Stimulated activated naive CD4-positive, alpha-beta T cell treated with Interleukin-2 at 50 U/mL for 16 hours (primary cell): Measurements from ENCODE around the gene PIK3R1.

Source experiments
- DNase-seq: peaks from one replicate; lab custom pipeline; 2025; lab: John Stamatoyannopoulos, UW

The PIK3R1 gene

DNA sequence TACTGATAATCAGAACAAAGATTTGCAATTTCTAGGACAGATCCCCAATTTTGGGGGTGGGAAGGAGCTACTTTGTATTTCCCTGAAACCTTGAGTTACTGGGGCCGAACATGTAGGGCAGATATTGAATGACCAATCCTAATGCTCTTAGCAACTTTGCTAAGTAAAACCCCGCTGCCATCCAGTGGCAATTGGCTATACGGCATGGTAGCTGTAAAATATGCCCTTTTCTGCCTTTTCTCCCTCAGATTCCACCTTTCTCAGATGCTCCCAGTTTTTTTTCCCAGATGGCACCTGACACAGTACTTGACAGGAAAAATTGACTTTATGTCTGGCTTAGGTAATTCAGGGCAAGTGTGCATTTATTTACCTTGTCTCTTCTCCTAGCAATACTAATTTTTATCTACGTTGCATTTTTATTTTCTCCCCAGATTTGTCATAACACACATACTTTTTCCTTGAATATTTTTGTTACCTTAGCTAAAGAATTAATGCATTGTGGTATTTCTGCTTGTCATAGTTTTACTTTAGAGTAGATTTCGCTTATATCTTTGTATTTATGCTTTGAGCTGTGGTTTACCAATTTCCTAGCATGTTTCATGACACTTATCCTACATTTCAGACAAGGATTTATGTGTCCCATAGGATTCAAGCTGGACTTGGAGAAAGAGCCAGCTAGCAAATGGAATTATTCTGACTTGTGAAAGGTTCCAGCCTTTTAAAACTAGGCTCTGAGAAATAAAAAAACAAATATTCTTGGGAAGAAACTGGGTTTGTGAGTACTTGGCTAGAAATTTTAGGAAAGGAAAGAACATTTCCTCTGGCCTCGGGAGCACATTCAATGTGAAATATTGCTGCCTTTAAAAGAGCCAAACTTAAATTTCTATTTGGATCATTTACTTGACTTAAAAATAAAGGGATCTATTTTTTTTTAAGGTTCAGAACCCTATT is 37.4 kb downstream of the PIK3R1 start:
- DNase-seq: peak; percentile 23

DNA sequence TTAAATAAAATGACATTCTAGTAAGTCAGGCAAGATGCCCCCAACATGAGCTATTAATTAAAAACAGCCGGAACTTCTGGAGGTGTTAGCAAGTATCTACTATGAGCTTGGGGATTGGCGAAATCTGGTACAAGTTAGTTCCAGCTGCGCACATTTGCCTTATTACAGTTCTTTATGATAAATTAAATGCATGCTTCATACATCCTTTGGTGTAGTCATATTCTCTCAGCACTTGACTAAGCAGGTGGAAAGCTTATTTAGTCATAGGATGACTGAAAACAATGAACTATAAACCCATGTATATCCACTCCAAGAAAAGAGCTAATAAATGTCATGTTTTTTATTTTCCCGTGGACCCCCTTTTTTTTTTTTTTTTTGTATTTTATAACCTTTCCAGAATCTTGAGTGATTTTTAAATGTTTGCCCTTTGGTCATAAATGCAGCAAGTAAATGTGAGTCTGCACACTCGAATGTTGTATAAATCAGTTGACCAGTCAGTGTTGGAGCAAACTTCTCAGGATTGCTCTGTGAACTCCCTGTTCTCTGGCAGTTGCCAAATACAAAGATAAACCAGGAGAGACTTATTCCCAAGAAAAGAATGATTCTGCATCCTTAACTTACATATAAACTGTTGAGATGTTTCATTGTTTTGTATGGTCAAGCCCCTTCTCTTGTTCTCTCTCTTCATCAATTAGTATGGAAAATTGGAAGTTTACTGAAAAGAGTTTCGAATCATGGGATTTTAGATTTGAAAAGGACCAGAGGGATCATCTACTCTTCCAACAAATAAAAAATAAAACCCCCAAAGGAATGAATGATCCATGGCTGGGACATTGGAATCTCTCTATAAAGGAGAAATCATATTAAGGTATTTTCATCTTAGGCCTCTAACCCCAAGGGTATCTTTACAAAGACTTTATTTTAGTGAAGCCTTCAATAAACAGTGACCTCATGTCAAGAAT is 38.3 kb downstream of the PIK3R1 start:
- DNase-seq: no peak

DNA sequence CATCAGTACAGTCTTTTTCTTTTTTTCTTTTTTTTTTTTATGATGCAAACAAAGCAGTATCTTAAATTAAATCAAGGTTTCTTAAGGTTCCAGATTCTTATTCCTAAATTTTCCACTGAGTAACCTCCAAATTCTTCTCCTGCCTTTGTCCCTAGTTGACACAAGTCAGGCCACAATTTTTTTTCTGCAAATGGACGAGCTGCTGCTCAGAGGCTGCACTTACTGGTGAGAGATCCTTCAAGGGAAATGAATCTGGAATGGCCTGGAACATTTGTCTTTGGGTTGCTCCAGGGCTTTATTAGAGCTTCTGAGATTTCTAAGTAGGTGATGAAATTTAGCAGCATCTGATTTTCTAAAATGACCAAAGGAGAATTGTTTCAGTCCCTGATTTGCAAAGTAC is 39.3 kb downstream of the PIK3R1 start:
- no peak for DNase-seq

- no peak for DNase-seq
Measured at GRCh38 chr5:68255305-68256120, 40.0 kb downstream of the PIK3R1 start.

- no peak for DNase-seq
Measured at GRCh38 chr5:68257210-68257609, 41.7 kb downstream of the PIK3R1 start.

GRCh38 chr5:68258531-68258930 is 43.0 kb downstream of the PIK3R1 start:
- no peak for DNase-seq

DNA sequence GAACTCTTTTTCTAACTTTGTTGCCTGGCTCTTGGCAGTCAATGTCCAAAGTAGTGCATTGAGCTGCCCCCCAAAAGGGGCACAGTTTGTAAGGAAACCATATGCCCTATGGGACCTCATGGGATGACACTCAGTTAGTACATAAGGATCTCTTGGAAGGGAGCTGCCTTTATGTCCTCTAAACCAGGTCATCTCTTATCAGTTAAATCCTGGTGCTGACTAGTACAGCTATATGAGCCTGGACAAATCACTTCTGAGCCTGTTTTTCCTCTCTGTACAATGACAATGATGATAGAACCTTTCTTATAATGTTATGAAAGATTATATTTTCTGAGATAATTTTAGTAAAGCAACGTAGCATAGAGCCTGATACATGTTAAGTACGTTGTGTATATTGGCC is 44.1 kb downstream of the PIK3R1 start:
- DNase-seq: no peak

GRCh38 chr5:68260467-68260866 is 44.9 kb downstream of the PIK3R1 start:
- no peak for DNase-seq

- no peak for DNase-seq
Measured at GRCh38 chr5:68261169-68261568, 45.6 kb downstream of the PIK3R1 start.

DNA sequence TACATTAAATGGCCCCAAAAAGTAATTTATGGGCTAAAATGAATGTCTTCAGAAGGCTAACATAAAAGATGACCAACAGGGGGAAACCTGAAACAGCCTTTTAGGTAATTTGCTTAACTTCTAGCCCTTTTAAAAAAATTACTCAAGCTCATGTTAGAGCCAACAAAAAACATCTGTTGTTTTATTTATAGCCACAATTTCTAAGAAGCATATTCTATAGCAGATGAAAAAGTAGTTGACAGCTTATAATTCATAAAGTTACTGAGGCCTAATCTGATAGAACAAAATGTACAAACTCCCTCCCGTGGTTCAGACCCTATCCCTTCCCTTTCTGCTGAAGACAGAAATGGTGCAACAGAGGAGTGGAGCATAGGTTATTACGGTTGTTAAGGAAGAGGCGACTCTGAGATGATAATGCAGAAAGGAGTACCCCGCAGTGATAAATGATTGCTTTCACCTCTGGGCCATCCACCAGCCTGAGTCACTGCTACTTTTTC is 46.1 kb downstream of the PIK3R1 start:
- DNase-seq: no peak

DNA sequence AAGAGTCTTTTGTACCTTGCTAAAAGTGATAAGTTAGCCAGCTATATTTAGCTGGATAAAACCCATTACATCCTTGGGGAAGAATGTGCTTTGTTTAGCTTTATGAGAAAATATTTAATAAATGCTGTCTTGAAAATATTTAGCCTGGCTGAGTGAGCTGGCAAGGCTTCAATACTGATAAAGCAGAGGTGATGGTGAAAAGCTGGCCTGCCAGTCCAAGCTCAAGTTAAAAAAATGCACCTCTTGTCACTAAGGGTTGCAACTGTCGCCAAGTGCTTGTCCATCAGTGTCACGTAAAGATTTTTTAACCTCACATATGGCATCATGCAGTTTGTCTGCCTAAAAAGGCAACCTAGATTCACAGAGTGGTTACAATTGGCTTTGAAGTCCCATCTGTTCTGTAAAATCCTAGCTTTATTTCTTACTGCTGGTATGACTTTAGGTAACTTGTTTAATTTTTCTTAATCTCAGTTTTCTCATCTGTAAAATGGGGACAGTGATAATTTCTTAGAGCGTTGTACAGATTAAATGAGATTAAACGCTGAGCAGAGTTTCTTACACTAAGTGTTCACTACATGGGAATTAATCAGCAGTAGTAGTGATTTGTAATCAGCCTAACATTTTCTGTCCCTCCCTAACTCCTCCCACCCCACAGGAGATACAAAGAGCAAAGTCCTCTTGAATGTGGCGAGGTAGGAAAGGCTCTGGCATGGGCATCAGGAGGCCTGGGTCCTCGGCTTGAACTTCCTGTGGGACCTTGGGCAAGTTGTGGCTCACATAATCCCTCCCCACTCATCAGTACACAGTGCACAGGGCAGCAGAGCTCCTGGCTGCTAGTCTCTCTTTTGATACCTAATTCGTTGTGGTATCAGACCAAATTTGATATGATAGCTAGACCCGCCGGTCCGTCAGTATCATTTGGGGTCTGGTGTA is 48.7 kb downstream of the PIK3R1 start:
- no peak for DNase-seq

DNA sequence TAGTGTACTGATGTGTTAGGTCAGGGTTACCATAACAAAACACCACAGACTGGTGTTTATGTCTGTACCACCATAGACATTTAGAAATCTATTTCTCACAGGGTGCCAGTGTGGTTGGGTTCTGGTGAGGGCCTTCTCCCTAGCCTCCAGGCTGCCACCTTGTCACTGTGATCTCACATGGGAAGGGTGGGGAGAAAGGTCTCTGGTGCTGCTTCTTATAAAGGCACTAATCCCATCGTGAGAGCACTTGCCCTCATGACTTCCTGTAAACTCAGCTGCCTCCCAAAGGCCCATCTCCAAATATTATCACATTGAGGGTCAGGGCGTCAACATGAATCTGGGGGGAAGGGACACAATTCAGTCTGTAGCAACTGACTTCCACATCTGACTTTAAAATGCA is 49.8 kb downstream of the PIK3R1 start:
- DNase-seq: no peak

GRCh38 chr5:68265822-68266395 is 50.4 kb downstream of the PIK3R1 start:
- DNase-seq: no peak

- no peak for DNase-seq
Measured at GRCh38 chr5:68266457-68266856, 50.9 kb downstream of the PIK3R1 start.

- DNase-seq: no peak
Measured at GRCh38 chr5:68267066-68267465, 51.5 kb downstream of the PIK3R1 start.

DNA sequence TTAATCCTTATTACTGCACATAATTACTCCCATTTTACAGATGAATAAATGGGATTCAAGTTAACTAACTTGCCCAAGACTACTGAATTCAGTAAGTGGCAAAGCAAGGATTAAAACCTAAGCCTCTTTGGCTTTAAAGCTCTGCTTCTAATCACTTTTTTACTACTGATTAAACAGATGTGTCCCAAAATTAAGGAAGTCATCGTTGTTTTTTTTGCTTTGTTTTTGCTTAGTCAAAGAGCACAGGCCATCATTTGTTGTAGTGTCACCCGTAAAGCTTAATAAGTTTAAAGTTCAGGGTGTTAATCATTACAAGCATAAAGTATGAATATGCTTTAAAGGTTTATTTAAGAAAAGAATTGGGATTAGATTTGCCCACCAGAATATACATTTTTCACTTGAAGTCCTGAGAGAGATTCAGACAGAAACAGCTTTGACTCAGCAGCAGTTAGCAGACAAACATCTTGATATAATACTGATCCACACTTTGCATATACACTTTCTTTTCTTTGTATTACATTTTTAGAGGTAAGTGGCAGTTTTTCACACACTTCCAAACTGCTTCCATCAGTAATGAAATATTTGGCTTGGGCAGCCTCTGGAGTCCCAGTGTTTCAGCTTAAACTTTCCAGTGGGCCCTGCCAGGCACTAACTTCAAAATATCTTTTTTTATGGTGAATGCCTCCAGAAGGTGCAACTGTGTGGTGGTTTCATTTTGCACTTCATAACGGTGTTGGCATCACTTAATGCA is 52.7 kb downstream of the PIK3R1 start:
- no peak for DNase-seq

GRCh38 chr5:68268852-68269130 is 53.2 kb downstream of the PIK3R1 start:
- no peak for DNase-seq

GRCh38 chr5:68269820-68270219 is 54.3 kb downstream of the PIK3R1 start:
- no peak for DNase-seq

- no peak for DNase-seq
Measured at GRCh38 chr5:68270399-68270975, 54.9 kb downstream of the PIK3R1 start.
